ENCODE results near the gene WNT3A.

Gene WNT3A

DNA sequence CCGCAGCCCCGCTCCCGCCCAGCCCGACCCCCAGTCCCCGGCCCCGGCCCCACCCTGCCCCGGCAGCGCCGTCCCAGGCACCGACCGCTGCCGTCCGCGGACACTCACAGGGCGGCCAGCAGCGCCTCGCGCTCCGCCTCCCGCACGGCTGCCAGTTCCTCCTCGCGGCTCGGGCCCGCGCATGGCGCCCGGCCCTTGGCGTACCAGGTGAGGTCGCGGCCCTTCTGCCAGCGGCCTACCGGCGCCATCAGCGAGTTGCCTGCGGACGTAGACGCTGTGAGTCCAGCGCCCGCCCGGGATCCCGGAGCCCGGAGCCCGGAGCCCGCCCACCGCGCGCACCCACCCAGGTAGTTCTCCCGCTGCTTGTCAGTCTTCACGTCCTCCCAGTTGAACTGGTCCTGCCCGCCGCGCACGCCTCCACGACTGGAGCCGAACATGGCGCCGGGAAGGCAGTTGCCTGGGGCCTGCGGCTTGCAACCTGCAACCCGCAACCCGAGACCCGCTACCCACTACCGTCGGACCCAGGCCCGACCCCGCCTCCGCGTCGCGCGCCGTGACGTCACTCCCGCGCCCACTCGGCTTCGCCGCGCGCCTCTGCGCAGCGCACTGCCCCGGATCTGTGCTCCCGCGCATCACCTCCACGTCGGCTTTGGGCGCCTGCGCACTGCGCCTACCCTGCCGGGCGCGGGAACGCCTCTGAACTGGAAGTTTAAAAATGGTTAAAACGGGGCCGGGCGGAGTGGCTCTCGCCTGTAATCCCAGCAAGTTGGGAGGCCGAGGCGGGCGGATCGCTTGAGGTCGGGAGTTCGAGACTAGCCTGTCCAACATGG lies 96.2 kb downstream of the WNT3A start, which contains the start of gene C1orf35:
C1orf35 (minus strand) TSS at position 535 of the 830 bp plus-strand sequence; CDS start at position 437, 98 bp downstream.
- DNase-seq, result peak; percentile 92

DNA sequence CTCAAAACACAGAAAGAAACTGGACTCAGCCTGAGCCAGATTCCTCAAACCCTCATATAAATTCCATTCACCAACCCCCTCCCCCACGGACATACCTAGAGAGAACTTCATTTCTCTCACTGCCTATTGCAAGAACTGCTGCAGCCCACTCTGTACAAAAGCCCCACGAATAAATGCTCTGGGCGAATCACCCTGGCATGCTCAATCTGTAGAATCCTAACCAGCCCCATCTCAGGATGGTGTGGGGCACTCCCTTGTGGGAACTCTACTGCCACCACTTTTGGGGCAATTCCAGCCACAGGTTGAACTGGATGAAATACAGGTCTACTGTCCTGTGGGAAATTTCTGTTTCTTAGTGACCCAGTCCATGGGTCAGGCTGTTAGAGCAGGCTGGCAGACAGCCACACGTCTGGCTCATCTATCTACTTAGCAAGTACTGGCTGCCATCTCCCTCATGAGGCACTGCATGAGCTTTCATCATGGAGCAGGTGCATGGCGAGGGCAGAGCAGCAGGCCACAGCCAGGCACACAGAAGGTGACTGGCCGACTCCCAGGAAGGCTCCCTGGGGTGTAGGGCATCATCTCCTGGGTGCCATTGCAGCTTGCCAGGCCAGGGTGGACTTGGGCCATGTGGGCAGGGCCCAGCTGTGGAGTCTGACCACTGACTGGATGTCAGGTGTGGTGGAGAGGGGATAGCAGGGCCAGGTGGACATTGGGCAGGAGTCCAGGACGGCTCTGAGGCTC lies 97.9 kb downstream of the WNT3A start:
- DNase-seq, result no peak

DNA sequence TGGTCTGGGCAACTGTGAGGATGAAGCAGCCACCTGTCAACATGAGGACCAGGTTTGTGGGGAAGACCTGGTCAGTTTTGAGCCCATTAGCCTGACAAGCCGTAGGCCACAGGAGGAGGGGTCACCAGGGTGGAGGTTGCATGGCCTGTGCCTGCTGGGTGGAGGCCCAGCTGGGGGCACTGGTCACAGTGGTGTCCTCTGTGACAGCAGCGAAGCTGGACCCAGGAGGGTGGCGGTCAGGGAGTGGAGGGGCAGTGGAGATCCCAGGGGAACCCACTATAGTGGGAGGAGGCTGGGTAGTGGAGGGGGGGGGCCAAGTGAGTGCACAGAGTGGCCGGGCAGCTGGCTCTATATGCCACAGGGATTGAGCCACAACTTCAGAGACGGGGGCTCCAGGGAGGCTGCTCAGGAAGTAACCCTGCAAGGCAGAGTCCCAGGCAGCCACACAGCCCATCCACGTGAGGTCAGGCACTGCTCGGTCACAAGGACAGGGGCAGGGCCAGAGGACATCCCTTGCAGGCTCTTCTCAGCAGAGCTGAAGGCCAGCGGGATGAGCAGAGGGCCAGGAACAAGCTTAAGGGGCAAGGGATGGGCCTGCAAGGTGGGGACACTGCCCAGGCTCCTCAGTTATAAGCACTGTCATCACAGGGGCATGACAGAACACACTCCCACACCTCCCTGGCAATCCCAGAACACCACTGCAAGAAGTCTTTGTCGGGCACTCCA lies 98.6 kb downstream of the WNT3A start:
- DNase-seq, result no peak

DNA sequence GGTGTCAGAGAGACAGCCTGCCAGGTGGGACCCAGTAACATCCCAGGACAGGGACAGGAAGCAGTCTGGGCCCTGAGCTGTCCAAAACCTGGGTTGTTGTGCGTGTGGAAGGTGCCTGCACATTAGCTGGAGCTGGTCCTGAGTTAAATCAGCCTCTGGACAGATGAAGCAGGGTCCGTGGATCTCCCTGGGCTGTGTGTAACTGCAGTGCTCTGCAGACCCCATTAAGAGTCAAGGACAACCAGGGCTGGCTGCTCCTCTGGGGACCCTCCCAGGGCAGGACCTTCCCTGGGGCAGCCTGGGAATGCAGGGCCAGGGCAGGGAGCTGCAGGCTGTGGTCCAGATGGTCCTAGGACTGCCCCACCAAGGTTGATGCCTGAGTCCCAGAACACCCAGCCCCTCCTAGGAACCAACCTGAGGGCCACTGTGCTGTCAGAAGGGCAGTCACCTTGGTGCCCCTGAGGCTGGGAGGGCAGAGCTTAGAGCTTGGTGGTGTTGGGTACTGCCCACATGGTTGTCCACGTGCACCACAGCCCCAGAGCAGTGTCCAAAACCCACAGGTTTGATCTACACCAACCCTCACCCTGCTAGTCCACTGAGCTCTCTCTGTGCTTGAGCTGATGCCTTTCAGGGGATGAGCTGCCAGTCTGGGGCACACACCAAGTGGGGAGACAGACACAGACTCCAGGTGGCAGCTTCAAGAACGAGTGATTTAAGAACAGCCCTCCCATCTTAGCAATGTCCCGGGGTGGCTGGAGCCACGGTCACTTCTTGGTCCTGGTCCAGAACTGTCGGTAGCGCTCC lies 99.4 kb downstream of the WNT3A start:
- DNase-seq, result no peak

DNA sequence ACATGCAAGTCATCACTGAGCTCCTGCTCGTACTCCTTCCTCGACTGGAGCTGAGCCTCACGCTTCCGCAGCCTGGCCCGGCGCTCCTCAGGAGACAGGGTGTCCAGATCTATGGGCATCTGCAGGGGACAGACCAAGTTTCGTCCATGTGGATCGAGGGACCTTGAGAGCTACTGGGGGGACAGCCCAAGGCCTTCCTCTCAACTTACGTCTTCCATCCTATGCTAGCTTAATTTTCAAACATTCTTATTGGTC lies 99.9 kb downstream of the WNT3A start:
- no peak for DNase-seq

DNA sequence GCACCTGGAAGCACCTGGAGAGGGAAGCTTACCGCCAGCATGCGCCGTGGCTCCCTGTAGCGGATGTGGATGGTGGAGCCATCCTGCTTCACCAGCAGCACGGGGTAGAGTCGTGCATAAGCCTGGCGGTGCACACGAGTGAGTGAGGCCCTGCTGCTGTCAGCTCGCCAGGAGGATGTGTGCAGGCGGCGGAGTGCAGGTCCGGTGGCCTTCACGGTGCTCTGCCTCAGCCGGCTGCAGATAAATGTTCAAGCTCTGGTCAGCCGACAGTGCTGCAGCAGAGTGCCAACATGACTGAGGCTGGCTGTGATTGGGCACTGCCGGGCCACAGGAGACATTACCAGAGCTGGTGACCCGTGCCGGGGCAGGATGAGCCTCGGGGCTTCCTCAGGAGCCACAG lies 100.8 kb downstream of the WNT3A start:
- DNase-seq, result no peak

DNA sequence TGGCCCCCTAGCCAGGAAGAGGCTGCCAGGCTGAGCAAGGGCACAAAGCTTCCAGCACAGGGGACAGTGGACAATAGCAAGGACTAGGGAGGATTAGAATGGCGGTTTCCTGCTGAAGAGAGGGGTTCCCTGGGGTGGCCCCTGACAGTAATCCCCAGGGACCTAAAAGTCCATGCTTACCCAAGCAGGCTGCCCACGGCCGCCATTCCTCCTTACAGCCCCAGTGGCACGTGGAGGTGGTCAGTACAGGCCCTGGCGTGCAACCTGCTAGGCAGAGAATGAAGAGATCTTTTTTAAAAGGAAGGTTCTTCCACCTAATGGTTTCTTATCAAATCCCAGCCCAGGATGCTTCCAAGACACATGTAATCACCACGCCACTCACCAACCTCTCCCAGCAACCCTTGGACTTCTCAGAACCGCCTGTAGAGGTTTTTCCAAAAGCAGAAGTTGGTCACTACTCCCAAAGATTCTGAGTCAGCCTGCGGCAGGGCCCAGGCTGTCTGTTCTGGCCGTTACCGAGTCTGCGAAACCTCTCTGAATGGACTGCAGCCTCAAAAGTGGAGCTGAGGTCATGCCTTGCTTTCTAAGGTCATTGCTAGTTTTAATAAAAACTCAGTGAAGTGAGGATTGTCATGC lies 101.4 kb downstream of the WNT3A start:
- DNase-seq, result no peak

DNA sequence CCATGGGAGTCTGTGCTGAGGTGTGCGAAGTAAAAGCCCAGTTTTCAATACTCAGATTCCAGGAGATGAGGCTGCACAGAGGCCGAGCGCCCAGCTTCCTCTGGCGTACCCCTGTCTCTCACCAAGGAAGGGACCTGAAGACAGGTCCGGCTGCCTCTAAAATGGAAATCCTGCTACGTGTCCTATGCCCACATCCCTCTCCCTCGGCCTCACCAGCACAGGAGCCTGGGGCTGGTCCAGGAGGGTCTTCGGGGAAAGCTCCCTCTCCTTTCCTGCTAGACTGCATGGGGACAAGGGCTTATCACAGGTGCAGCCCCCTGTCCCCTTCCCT lies 101.9 kb downstream of the WNT3A start:
- DNase-seq, result no peak

DNA sequence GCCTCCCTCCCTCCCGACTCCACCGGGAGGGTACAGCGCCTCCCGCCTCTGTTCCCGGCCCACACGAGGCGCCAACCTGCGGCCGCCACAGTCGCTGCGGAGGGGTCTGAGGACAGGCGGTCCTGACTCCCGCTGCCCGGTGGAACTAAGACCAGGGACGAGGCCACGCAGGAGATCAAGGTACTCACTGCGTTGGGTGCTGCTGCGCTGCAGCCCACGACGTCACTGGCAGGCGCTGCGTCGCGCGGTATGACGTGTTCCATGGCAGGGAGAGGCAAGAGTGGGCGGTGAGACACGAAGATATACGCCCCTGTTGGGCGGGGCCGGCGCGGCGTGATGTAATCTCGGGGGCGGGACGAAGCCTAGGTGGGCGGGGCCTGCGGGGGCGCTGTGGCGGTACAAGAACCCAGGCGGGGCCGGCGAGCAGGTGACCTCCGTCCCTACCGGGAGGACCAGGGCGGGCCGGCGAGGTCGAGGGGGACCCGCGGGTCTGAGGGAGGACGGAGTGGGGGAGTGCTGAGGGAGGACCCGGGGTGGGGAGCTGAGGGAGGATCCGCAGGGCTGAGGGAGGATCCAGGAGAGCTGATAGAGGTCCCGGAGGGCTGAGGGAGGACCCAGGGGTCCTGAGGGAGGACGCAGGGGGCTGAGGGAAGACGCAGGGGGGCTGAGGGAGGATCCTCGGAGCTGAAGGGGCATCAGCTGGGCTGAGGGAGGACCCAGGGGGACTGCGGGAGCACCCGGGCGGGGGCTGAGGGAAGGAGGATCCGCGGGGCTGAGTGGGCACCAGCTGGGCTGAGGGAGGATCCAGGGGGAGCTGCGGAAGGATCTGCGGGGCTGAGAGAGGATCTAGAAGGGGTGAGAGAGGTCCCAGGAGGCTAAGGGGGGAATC lies 102.5 kb downstream of the WNT3A start, which contains the start of gene MRPL55:
MRPL55 (minus strand) TSS at position 227 of the 889 bp plus-strand sequence. CDS start 1,039 bp downstream, outside the sequence.
- peak; percentile 99 for DNase-seq

DNA sequence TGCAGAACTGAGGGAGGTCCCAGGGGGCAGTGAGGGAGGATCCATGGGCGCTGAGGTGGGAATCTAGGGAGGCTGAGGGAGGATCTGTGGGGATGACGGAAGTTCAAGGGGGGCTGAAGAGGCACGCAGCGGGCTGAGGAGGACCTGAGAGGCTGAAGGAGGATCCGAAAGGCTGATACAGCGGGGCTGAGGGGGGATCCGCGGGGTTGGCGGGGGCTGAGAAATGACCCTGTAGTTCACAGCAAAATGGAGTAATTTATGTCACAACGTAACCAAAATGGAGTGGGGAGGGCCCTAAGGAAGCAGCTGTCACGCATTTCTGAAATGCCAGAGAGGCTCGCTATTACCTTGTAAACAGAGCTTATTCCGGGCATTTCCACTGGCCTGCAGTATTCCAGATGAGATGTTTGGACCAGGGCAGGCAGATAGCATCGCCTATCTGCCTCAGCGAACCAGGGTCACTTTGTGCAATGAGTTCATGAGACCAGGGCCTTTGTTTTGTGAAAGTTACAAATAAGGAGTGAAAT lies 103.2 kb downstream of the WNT3A start:
- no peak for DNase-seq

DNA sequence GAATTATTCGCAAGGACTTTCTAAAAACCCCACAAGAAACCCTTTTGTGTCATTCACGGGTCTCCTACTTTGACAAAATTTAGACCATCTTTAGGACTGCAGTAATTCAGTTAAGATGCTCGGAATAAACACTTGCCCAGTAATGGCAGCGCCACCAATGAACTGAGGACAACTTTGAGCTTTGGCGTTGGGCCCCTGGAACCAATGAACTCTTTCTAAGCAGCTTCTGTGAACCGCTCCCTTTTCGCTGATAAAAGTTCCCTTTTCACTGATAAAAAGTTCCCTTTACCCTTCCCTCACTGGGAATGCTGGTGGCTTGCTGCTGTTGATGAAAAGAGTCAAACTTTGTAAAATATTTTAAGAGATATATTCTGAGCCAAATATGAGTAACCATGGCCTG lies 103.8 kb downstream of the WNT3A start:
- no peak for DNase-seq

Measured in activated gamma-delta T cell (primary cell).